ENCODE data around the gene NUP93. TPM values are rescaled to one million over a fixed set of nuclear protein-coding genes. Genes with fewer than 3 reads are reported as not detected.

Gene NUP93
- polyA plus RNA-seq, 2 of the 4 experiments (the other 2 are of a cell fraction), result 87.3 to 91.4 TPM

DNA sequence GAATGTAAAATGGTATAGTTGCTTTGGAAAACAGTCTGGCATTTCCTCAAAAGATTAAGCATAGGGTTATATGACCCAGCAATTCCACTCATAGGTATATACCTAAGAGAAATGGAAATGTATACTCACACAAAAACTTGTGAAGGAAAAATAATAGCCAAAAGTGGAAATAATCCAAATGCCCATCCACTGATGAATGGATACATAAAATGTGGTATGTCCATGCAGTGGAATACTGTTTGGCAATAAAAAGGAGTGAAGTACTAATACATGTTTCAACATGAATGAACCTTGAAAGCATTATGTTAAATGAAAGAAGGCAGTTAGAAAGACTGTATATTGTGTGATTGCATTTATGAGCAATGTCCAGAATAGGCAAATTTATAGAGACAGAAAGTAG, 25.1 kb downstream of the NUP93 start:
- Histone ChIP-seq H3K27ac (no peak overlapping the region), H3K4me1 (peaks cover 2% of the 10 kb centered on the region; the same call in 2 of the 3 replicates), H3K4me2 (no peak overlapping the region), H3K4me3 (no peak overlapping the region), H3K9me3 (peaks cover 9% of the 10 kb centered on the region)
- ATAC-seq (no peak), DNase-seq (ENCODE audit: low read depth in 1 of 2, low spot score in 1 of 2) (no peak), FAIRE-seq (no peak)
- no peak for TF ChIP-seq EP300 (IDR thresholded peaks at IDR 0.05)
- ChIA-PET CTCF (interaction anchor here (1.3 kb wide), 1 partner anchor 53 kb away, joined by 5 read pairs; no protein-coding TSS in a partner anchor), POLR2A (no interaction called here)

- no peaks in the 10 kb centered on the region for H3K4me1 ChIP-seq
- no peak for TF ChIP-seq CEBPB (IDR thresholded peaks at IDR 0.05)
- no peak for TF ChIP-seq ZC3H11A (IDR thresholded peaks at IDR 0.05)
- TF ChIP-seq ZNF302 (CRISPR knock-in tag; IDR thresholded peaks at IDR 0.05), result no peak
- TF ChIP-seq FOXS1 (CRISPR knock-in tag; IDR thresholded peaks at IDR 0.05), result no peak
- no peak for TF ChIP-seq CTCF (IDR thresholded peaks at IDR 0.05)
- WGBS (ENCODE audit: missing lambda C conversion rate), result 93% methylated on average over 3 of the region's 3 CpGs
- H3K9me3 ChIP-seq, result peaks cover 9% of the 10 kb centered on the region
- H3K4me2 ChIP-seq, result no peak overlapping the region
- ChIA-PET CTCF (no interaction called here), POLR2A (no interaction called here)
- no peak overlapping the region for H3K4me3 ChIP-seq
- DNase-seq (ENCODE audit: low read depth in 1 of 2, low spot score in 1 of 2) (no peak), ATAC-seq (no peak), FAIRE-seq (no peak)
- H3K27ac ChIP-seq, result no peak overlapping the region
Observed at GRCh38 chr16:56758432-56758831, 28.5 kb downstream of the NUP93 start.

GRCh38 chr16:56758930-56759329, 29.0 kb downstream of the NUP93 start:
- FAIRE-seq, result no peak
- ChIA-PET POLR2A (no interaction called here), CTCF (no interaction called here)
- 91% methylated on average over 4 of the region's 4 CpGs for WGBS (ENCODE audit: missing lambda C conversion rate)
- H3K27ac ChIP-seq, result no peak overlapping the region
- no peak overlapping the region for H3K4me2 ChIP-seq
- DNase-seq (ENCODE audit: low read depth in 1 of 2, low spot score in 1 of 2), result no peak
- no peak overlapping the region for H3K4me3 ChIP-seq
- H3K4me1 ChIP-seq, result no peaks in the 10 kb centered on the region
- H3K9me3 ChIP-seq, result peaks cover 9% of the 10 kb centered on the region
- TF ChIP-seq ZC3H11A (IDR thresholded peaks at IDR 0.05) (no peak), KDM5A (IDR thresholded peaks at IDR 0.05) (no peak), EP300 (IDR thresholded peaks at IDR 0.05) (no peak), MAX (IDR thresholded peaks at IDR 0.05) (no peak), CBX2 (IDR thresholded peaks at IDR 0.05; ENCODE audit: borderline replicate concordance, low read depth) (no peak), PHF8 (IDR thresholded peaks at IDR 0.05; ENCODE audit: borderline replicate concordance, low read depth) (no peak), TP53 (CRISPR knock-in tag; IDR thresholded peaks at IDR 0.05) (no peak), HOXA7 (CRISPR knock-in tag; IDR thresholded peaks at IDR 0.05) (no peak), ZFP36 (IDR thresholded peaks at IDR 0.05; ENCODE audit: borderline replicate concordance, partially characterized antibody) (no peak), MAZ (IDR thresholded peaks at IDR 0.05; ENCODE audit: borderline replicate concordance, low read depth, low read length) (no peak), CHD2 (IDR thresholded peaks at IDR 0.05; ENCODE audit: low read length, partially characterized antibody) (no peak), ATOH8 (CRISPR knock-in tag; IDR thresholded peaks at IDR 0.05; ENCODE audit: low read depth) (no peak), E2F6 (IDR thresholded peaks at IDR 0.05; ENCODE audit: borderline replicate concordance, low read depth) (no peak), HOXB13 (CRISPR knock-in tag; IDR thresholded peaks at IDR 0.05; ENCODE audit: low read depth) (no peak), ZSCAN20 (CRISPR knock-in tag; IDR thresholded peaks at IDR 0.05) (no peak), POLR2A (IDR thresholded peaks at IDR 0.05; ENCODE audit: low read length) (no peak)
- no peak for ATAC-seq
